Measurements from ENCODE around the gene POMGNT1. TPM values are rescaled to one million over a fixed set of nuclear protein-coding genes. Genes with fewer than 3 reads are reported as not detected.
A peak's percentile ranks its signal among the peaks of the same experiment; 100 is the strongest.

The POMGNT1 gene
- total RNA-seq, 1 donor from 2014 or later: 59.3 TPM

DNA sequence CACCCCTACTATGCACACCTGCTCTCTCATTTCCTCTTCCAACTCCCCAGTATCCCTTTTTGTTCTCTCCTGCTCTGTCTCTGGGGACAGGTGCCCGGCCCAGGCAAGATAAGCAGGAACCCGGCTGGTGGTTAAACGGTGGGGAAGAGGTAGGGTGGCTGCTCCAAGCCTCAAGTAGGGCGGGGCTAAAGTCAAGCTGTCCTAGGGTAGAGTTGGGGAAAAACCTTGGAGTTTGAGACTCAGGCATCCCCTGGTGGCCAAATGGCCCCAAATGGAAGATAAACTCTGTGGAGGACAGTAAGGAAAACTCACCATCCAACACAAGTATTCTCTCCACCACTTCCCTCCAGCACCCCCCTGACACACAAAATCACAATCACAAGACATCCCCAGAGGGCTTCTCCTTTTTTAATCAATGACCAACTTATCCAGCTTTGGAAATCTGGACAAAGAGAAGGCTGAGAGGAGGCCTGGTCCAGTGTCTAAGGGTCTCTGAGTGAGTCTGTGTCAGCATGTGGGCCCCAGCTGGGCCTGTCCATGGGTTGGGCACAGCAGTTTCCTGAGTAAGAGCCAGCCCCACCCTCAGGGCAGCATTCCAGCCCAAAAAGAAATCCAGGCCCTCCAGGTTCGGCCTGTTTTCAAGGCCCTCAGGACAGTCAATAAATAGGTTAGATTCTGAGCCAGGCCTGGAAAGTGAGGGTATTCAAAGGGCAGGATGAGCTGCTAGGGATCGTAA lies 9.8 kb downstream of the POMGNT1 start:
- TF ChIP-seq CTCF (IDR thresholded peaks at IDR 0.05): no peak
- peaks cover 54% of the 10 kb centered on the region for H3K36me3 ChIP-seq
- H3K27ac ChIP-seq: peak overlapping the region; percentile 58
- no peaks in the 10 kb centered on the region for H3K9me3 ChIP-seq
- no peak overlapping the region for H3K4me3 ChIP-seq
- DNase-seq (no peak), ATAC-seq (peak; percentile 27 to 44)
- H3K4me1 ChIP-seq: peaks cover 21% of the 10 kb centered on the region
- intact Hi-C loops (cut with DNase I): no loop called here
- H3K27me3 ChIP-seq (ENCODE audit: low read depth): no peaks in the 10 kb centered on the region

- no peak for TF ChIP-seq CTCF (IDR thresholded peaks at IDR 0.05)
- peaks cover 33% of the 10 kb centered on the region for H3K4me1 ChIP-seq
- intact Hi-C loops (cut with DNase I): no loop called here
- H3K36me3 ChIP-seq: peaks cover 42% of the 10 kb centered on the region
- peak; percentile 59 for DNase-seq
- H3K27ac ChIP-seq: peak overlapping the region; percentile 56
- no peaks in the 10 kb centered on the region for H3K27me3 ChIP-seq (ENCODE audit: low read depth)
- H3K9me3 ChIP-seq: no peaks in the 10 kb centered on the region
- peak; percentile 31 to 55 for ATAC-seq
- no peak overlapping the region for H3K4me3 ChIP-seq
Measured at GRCh38 chr1:46187106-46187869, 10.9 kb downstream of the POMGNT1 start.

GRCh38 chr1:46186076-46186475 lies 12.2 kb downstream of the POMGNT1 start:
- TF ChIP-seq CTCF (IDR thresholded peaks at IDR 0.05): no peak
- Histone ChIP-seq H3K27me3 (ENCODE audit: low read depth) (no peaks in the 10 kb centered on the region), H3K4me3 (no peak overlapping the region), H3K27ac (no peak overlapping the region), H3K36me3 (peaks cover 31% of the 10 kb centered on the region), H3K9me3 (no peaks in the 10 kb centered on the region), H3K4me1 (peaks cover 34% of the 10 kb centered on the region)
- ATAC-seq (no peak), DNase-seq (no peak)
- intact Hi-C loops (cut with DNase I): no loop called here

- Histone ChIP-seq H3K4me3 (no peak overlapping the region), H3K36me3 (peaks cover 22% of the 10 kb centered on the region), H3K9me3 (no peaks in the 10 kb centered on the region), H3K4me1 (peaks cover 44% of the 10 kb centered on the region), H3K27ac (no peak overlapping the region), H3K27me3 (ENCODE audit: low read depth) (no peaks in the 10 kb centered on the region)
- DNase-seq (no peak), ATAC-seq (no peak)
- intact Hi-C loops (cut with DNase I): loop anchor here (5.0 kb wide), 1 partner anchor 148 kb away; no protein-coding TSS in a partner anchor
- TF ChIP-seq CTCF (IDR thresholded peaks at IDR 0.05): no peak
Measured at GRCh38 chr1:46184920-46185658, 13.1 kb downstream of the POMGNT1 start.

- H3K36me3 ChIP-seq: peaks cover 13% of the 10 kb centered on the region
- H3K27me3 ChIP-seq (ENCODE audit: low read depth): no peaks in the 10 kb centered on the region
- peaks cover 52% of the 10 kb centered on the region for H3K4me1 ChIP-seq
- ATAC-seq (no peak), DNase-seq (no peak)
- no peak for TF ChIP-seq CTCF (IDR thresholded peaks at IDR 0.05)
- intact Hi-C loops (cut with DNase I): loop anchor here (5.0 kb wide), 1 partner anchor 147 kb away; no protein-coding TSS in a partner anchor
- no peak overlapping the region for H3K4me3 ChIP-seq
- peak overlapping the region; percentile 73 for H3K27ac ChIP-seq
- no peaks in the 10 kb centered on the region for H3K9me3 ChIP-seq
Measured at GRCh38 chr1:46183926-46184557, 14.2 kb downstream of the POMGNT1 start.
